ENCODE results near the gene KLHL34.

- no peak for TF ChIP-seq CTCF (IDR thresholded peaks at IDR 0.05)
- no peak for TF ChIP-seq EP300 (IDR thresholded peaks at IDR 0.05)
Observed at GRCh38 chrX:21683941-21684340, 25.8 kb upstream of the KLHL34 start.
